Vein endothelial cell (primary cell): Measurements from ENCODE around the gene SCAPER. TPM values are rescaled to one million over a fixed set of nuclear protein-coding genes. Genes with fewer than 3 reads are reported as not detected.

Source experiments
- small RNA-seq: library from RNA; depleted of rRNA; stranded (forward); fragments of <200 nt; gene quantifications from one replicate; pipeline ENCODE3, GENCODE V24; 2012
- total RNA-seq: library from RNA; depleted of rRNA; stranded (reverse); fragments of >200 nt; gene quantifications from 2 replicates; pipeline ENCODE4 v1.2.3, GENCODE V29; 2012

SCAPER gene, protein sequence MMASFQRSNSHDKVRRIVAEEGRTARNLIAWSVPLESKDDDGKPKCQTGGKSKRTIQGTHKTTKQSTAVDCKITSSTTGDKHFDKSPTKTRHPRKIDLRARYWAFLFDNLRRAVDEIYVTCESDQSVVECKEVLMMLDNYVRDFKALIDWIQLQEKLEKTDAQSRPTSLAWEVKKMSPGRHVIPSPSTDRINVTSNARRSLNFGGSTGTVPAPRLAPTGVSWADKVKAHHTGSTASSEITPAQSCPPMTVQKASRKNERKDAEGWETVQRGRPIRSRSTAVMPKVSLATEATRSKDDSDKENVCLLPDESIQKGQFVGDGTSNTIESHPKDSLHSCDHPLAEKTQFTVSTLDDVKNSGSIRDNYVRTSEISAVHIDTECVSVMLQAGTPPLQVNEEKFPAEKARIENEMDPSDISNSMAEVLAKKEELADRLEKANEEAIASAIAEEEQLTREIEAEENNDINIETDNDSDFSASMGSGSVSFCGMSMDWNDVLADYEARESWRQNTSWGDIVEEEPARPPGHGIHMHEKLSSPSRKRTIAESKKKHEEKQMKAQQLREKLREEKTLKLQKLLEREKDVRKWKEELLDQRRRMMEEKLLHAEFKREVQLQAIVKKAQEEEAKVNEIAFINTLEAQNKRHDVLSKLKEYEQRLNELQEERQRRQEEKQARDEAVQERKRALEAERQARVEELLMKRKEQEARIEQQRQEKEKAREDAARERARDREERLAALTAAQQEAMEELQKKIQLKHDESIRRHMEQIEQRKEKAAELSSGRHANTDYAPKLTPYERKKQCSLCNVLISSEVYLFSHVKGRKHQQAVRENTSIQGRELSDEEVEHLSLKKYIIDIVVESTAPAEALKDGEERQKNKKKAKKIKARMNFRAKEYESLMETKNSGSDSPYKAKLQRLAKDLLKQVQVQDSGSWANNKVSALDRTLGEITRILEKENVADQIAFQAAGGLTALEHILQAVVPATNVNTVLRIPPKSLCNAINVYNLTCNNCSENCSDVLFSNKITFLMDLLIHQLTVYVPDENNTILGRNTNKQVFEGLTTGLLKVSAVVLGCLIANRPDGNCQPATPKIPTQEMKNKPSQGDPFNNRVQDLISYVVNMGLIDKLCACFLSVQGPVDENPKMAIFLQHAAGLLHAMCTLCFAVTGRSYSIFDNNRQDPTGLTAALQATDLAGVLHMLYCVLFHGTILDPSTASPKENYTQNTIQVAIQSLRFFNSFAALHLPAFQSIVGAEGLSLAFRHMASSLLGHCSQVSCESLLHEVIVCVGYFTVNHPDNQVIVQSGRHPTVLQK (N-terminal part only)
- 5.6 and 7.8 TPM in 2 replicates for total RNA-seq

DNA sequence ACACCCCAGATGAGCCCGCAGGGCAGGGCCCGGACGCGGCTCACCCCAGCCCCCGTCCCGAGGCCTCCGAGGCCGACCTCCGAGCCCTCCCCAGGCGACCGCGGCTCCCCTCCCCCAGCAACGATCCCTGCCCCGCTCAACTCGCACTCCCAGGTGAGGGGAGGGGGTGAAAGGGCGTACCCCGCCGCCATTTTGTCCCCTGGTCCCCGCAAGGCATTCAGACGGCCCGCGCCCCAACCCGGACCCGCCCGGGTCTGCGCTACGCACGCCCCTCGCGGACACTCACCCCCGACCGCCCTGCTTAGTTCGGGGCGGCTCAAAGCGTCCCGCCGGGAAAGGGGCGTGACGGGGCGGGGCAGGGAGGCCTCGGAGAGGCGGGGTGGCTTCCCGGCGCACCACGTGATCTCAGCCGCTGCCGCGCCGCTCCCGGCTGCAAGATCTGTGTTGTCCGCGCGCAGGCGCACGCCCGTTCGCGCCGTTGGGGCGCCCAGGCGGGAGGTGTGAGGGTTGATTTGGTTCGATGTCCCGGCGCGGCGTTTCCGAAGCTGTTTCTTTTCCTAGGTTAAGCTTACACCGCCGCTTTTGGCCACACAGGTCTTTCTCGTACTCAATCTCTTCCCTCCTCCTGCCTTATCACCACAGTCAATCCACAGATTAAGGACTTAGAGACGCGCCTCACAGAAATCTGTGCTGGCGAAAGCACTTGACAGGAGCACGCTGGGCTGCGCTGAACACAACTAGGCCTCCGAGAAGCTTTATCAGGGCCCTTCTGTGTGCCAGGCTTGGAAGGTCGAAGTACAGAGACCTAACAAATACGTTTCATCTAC, at the start of gene SCAPER:
Gene SCAPER (minus strand): TSS at position 328 of the 827 bp plus-strand sequence. CDS start 21,523 bp downstream, outside the sequence.

DNA sequence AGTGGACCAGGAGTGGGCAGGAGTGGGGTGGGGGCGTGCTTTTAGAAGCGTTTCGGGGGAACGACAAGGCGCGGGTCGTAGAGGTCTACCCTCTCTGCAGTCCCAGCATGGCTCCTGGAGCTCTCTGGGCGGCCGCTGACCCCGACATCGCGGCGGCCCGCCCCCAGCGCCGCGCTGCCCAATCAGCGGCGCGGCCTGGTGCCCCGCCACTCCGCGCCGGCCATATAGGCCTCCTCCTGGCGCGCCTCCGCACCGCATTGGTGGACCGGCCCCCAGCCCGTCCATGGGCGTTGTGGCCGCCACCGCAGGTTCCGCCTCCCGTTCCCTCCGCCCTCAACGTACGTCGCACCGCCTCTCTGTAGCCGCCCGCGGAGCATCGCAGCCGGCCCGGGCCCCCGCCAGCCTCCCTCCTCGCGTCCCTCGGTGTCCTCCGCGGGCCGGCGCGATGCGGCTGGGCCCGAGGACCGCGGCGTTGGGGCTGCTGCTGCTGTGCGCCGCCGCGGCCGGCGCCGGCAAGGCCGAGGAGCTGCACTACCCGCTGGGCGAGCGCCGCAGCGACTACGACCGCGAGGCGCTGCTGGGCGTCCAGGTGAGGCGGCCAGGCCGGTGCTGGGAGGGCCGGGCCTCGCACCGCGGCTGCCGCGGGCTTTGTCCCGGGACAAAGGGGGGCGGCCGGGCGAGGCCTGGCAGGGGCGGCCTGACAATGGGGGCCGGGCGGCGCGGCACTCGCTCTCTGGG, 26.4 kb upstream of the SCAPER start, which contains the start of gene RCN2:
Gene RCN2 (plus strand): TSS at position 353 of the 738 bp plus-strand sequence. CDS start 93 bp downstream, at position 446.

DNA sequence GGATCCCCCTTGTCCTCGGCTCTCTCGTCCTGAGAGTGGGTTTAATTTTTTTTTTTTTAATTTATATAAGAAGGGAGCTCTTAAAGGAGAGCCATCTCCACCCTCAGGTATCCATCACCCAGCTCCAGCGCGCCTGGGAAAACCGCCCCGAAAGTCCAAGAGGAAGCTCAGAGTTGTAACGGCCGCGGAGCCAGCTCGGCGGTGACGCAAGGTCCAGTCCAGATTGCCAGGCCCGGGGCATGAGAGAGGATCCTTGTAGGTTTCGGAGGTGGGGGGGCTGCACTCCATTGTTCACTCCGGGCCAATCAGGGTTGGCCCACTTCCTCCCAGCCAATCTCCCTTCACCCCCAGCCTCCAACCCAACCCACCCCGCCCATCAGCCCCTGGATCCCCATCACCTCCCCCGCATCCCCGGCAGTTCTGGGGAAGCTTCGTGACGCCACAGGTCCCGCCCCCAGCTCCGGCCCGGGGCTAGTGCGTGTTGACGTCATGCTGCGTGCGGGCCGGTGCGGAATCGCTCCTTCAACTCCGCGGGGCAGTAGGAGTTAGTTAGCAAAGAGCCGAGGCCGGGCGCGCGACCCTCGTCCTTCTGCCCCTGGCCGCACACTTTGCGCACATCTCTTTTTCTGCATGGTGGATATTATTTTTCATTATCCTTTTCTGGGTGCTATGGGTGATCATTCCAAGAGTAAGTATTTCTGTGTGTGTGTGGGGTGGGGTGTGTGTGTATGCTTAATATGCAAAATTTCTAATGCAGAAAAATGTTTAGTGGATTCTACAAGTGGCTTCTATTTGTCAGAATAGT, 568.7 kb downstream of the SCAPER start, which contains the start of gene ISL2:
Gene ISL2 (plus strand): TSS at position 520 of the 805 bp plus-strand sequence. CDS start 111 bp downstream, at position 631.

GRCh38 chr15:76311100-76311953, 593.8 kb downstream of the SCAPER start, which contains the start of gene ETFA:
Gene ETFA, minus strand, starts transcription at chr15:76311469. Its CDS starts 81 bp downstream, at chr15:76311388.

Small RNA genes lying within 50 kb of the gene (small RNA-seq; reads per million reads assigned to genes)
- not detected for gene AC090751.1
- not detected for gene MIR3713

Other genes starting within 250 kb of the SCAPER start
- 39.2 and 52.9 TPM in 2 replicates for gene RCN2, start 26.4 kb upstream of the SCAPER start, total RNA-seq
- not detected in 2 replicates for gene PSTPIP1, start 89.8 kb upstream of the SCAPER start, total RNA-seq
- gene TSPAN3, start 165.8 kb upstream of the SCAPER start, total RNA-seq = 242 and 315 TPM in 2 replicates